Peyer's patch (tissue), 4 donors: Measurements from ENCODE around the gene AMACR. TPM values are rescaled to one million over a fixed set of nuclear protein-coding genes. Genes with fewer than 3 reads are reported as not detected.

Source experiments
- DNase-seq, 3 donors: peaks; one replicate each; pipeline ENCODE4 v3.0.0-alpha.2; 2017 to 2019
- H3K27ac ChIP-seq, 4 donors: fragments of 200-600 bp; sonication (generic); one replicate each; pipeline ENCODE4 v1.5.1; 2016 to 2019
- H3K27me3 ChIP-seq, 2 donors: fragments of 200-600 bp; sonication (generic); one replicate each; pipeline ENCODE4 v1.5.1; 2019
- H3K36me3 ChIP-seq, 3 donors: fragments of 200-600 bp; sonication (generic); one replicate each; pipeline ENCODE4 v1.5.1; 2016 to 2019
- H3K4me1 ChIP-seq, 4 donors: fragments of 200-600 bp; sonication (generic); one replicate each; pipeline ENCODE4 v1.5.1; 2016 to 2019
- H3K4me3 ChIP-seq, 4 donors: fragments of 200-600 bp; sonication (generic); 1 replicate in 3 of 4; 2 replicates in 1 of 4; pipeline ENCODE4 v1.5.1; 2016 to 2019; ENCODE audit warnings: mild to moderate bottlenecking in 1 of 4
- H3K9me3 ChIP-seq, 4 donors: fragments of 200-600 bp; sonication (generic); one replicate each; pipeline ENCODE4 v1.5.1; 2016 to 2019; ENCODE audit warnings: mild to moderate bottlenecking in 1 of 4
- POLR2A ChIP-seq, 2 donors: fragments of 450-650 bp; IDR thresholded peaks; one replicate each; pipeline ENCODE4 v1.5.1; 2017; ENCODE audit warnings: antibody characterized with exemption in 2 of 2, mild to moderate bottlenecking in 2 of 2, moderate library complexity in 2 of 2
- total RNA-seq, 4 donors: library from RNA; depleted of rRNA; stranded (reverse); fragments of >200 nt; gene quantifications; one replicate each; pipeline ENCODE4 v1.1.0, GENCODE V29; 2016
- TF ChIP-seq, protein P1 (sequence below), 6 experiments: fragments of 450-650 bp in 4 of 6; fragments of 200-600 bp in 2 of 6; sonication (generic) in 1 of 6; IDR thresholded peaks; one replicate each; pipeline ENCODE4 v1.5.1; 2017 to 2019; ENCODE audit warnings: antibody characterized with exemption in 6 of 6, mild to moderate bottlenecking in 3 of 6, moderate library complexity in 1 of 6

The AMACR gene
- total RNA-seq, 4 donors from 2014 or later, result 14.9 to 24.1 (median 20.3) TPM

DNA sequence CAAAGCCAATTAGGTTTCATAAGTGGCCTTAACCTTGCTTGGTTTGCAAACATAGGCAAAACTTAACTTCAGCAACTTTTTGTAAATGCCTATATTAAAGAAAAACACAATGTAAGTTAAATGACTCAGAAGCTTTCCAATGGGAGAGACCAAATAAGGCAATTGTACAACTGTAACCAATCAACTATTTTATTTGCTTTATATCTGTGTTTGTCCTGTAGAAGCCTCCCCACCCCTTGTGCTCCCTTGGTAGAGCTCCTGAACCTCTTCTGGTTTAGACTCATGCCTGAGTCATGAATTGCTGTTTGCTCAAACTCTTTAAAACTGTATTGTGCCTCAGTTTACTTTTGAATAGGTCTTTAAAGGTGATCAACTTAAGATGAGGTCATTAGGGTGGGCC is 38.1 kb upstream of the AMACR start:
- no peak overlapping the region for H3K4me3 ChIP-seq
- DNase-seq, result no peak
- no peaks in the 10 kb centered on the region for H3K27me3 ChIP-seq
- TF ChIP-seq, protein P1, sequence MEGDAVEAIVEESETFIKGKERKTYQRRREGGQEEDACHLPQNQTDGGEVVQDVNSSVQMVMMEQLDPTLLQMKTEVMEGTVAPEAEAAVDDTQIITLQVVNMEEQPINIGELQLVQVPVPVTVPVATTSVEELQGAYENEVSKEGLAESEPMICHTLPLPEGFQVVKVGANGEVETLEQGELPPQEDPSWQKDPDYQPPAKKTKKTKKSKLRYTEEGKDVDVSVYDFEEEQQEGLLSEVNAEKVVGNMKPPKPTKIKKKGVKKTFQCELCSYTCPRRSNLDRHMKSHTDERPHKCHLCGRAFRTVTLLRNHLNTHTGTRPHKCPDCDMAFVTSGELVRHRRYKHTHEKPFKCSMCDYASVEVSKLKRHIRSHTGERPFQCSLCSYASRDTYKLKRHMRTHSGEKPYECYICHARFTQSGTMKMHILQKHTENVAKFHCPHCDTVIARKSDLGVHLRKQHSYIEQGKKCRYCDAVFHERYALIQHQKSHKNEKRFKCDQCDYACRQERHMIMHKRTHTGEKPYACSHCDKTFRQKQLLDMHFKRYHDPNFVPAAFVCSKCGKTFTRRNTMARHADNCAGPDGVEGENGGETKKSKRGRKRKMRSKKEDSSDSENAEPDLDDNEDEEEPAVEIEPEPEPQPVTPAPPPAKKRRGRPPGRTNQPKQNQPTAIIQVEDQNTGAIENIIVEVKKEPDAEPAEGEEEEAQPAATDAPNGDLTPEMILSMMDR (IDR thresholded peaks at IDR 0.05), result no peak
- no peak for TF ChIP-seq POLR2A (IDR thresholded peaks at IDR 0.05)
- H3K27ac ChIP-seq, result no peak overlapping the region
- H3K4me1 ChIP-seq, result peaks cover 0 to 17% (median 0%) of the 10 kb centered on the region in 4 donors
- no peaks in the 10 kb centered on the region for H3K36me3 ChIP-seq
- H3K9me3 ChIP-seq, result no peaks in the 10 kb centered on the region

DNA sequence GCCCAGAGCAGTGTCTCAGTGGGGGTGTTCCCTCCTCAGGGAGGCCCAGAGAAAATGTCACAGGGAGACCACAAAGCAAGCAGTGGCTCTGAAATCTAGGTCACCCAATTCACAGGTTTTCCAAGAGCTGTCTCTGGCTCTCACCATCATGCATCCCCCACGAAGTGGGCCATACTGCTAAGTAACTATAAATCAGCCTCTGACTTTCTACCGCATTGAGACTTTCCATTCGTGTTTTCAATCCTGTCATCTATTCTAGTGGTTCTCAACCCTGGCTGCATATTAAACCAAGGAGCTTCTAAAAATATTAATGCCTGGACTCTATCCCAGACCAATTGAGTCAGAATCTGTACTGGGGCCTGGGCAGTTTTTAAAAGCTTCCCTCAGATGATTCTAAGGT is 37.2 kb upstream of the AMACR start:
- Histone ChIP-seq H3K4me1 (peaks cover 0 to 17% (median 0%) of the 10 kb centered on the region in 4 donors), H3K4me3 (no peak overlapping the region), H3K9me3 (no peaks in the 10 kb centered on the region), H3K36me3 (no peaks in the 10 kb centered on the region), H3K27me3 (no peaks in the 10 kb centered on the region), H3K27ac (no peak overlapping the region)
- DNase-seq, result no peak
- no peak for TF ChIP-seq POLR2A (IDR thresholded peaks at IDR 0.05)
- TF ChIP-seq, protein P1 (IDR thresholded peaks at IDR 0.05), result no peak

DNA sequence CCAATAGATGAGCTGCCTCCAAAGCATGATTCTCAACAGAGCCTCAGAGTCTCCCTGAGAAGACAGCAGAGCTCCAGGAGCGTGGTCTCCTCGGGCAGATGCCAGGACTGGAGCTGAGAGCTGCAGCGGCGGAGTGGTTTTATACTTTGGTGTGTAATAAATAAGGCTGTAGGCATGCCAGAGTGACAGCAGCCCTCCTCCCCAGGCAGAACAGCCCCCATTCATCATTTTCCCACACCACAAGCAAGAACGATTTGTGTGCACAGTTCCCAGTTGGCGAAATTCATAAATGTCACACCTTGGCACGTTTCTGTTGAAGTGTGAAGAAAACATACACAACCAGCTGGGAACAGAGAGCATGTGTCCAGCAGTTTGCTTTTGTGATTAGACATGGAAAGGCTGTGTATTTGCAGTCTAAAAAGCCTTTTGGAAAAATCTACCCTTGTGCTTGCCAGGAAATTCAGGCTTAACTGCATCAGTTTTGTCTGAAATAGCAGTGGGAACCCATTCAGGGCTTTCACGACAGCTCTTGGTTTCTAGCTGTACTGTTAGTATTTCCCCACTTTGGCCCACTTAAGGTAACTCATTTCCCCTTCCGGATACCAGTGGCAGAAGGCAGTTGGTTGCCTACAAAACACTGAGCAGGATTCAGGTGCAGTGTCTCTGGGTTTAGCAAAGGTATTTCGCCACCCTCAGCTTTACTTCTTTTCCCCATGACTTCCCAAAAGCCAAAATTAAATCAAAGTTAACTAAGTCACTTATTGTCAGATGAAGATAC is 35.4 kb upstream of the AMACR start, which contains the start of gene C1QTNF3:
TSS of gene C1QTNF3 (minus strand) at position 115 of the 778 bp plus-strand sequence. CDS start at position 27, 88 bp downstream.
- Histone ChIP-seq H3K4me3 (peak within 1 kb of the TSS in 1 of 4 donors; percentile 21), H3K27ac (peak within 1 kb of the TSS in 2 of 4 donors; percentile 8 to 14), H3K27me3 (no peaks in the 10 kb centered on the region), H3K9me3 (no peaks in the 10 kb centered on the region), H3K36me3 (no peaks in the 10 kb centered on the region), H3K4me1 (peaks cover 0 to 17% (median 0%) of the 10 kb centered on the region in 4 donors)
- no peak for TF ChIP-seq POLR2A (IDR thresholded peaks at IDR 0.05)
- TF ChIP-seq, protein P1 (IDR thresholded peaks at IDR 0.05), result no peak
- DNase-seq, result no peak

DNA sequence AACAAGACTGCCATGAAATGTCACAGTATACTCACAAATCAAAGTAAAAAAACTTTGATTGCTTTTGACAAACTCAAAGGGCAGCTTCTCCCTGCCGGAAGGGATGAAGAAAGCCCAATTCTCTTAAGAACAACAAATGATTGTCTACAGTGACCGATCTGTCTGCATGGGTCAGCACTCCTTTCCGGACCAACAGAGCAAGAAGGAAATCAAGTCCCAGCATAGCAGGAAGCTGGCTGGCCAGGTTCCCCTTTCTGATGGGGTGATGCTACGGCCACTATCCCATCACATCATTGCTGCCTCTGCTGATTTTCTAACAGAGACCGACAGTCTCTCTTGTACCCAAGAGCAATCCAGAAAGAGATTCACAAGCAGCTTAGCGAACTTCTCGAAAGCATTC is 34.5 kb upstream of the AMACR start:
- Histone ChIP-seq H3K9me3 (no peaks in the 10 kb centered on the region), H3K27me3 (no peaks in the 10 kb centered on the region), H3K36me3 (no peaks in the 10 kb centered on the region), H3K4me1 (peaks cover 0 to 17% (median 0%) of the 10 kb centered on the region in 4 donors), H3K4me3 (peak overlapping the region in 1 of 4 donors; percentile 21), H3K27ac (no peak overlapping the region)
- TF ChIP-seq POLR2A (IDR thresholded peaks at IDR 0.05), result no peak
- TF ChIP-seq, protein P1 (IDR thresholded peaks at IDR 0.05), result no peak
- peak in 1 of 3 donors; percentile 52 for DNase-seq

DNA sequence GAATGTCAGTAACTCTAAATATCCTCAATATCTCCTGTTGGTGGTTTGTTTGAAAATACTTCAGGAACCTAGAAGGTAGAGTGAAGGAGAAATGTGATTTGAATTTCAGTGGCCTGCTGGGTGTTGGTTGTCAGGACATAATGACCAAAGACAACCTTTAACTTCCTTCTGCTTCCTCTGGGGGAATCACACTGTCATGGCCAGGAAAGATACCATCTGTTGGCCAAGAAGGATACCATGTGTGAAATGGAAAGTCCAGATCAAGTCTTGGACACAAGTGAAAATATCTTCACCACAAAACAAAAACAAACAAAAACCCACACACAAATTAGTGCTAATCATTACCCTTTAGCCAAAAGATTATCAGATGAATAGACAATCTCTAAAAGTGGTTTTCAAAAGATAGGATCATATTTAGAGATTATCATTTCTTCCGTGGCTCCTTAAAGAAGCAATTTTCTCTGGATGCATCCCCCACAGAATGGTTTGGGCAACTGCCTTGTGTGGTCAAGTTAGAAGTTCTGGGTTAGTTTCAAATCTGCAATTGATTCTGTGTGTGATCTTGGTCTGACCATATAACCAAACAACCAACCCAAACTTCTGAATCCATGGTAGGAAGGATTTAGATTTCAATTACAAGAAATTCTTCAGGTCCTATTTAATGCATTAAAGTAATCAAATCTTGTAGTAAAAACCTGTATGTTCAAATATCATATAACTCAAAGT is 33.6 kb upstream of the AMACR start:
- Histone ChIP-seq H3K4me3 (no peak overlapping the region), H3K27ac (no peak overlapping the region), H3K9me3 (no peaks in the 10 kb centered on the region), H3K36me3 (no peaks in the 10 kb centered on the region), H3K4me1 (peaks cover 0 to 17% (median 0%) of the 10 kb centered on the region in 4 donors), H3K27me3 (no peaks in the 10 kb centered on the region)
- TF ChIP-seq, protein P1 (IDR thresholded peaks at IDR 0.05), result no peak
- TF ChIP-seq POLR2A (IDR thresholded peaks at IDR 0.05), result no peak
- no peak for DNase-seq
